GM12874 (cell line): ENCODE measurements around the gene UQCRC1.

ENCODE experiments used
- TF ChIP-seq, protein P1 (sequence below): IDR thresholded peaks from 2 replicates; pipeline ENCODE4 v1.5.1; 2011; ENCODE audit warnings: low read depth, mild to moderate bottlenecking, control low read depth, low read length, moderate library complexity; ENCODE audit not compliant: insufficient read depth

UQCRC1 gene

DNA sequence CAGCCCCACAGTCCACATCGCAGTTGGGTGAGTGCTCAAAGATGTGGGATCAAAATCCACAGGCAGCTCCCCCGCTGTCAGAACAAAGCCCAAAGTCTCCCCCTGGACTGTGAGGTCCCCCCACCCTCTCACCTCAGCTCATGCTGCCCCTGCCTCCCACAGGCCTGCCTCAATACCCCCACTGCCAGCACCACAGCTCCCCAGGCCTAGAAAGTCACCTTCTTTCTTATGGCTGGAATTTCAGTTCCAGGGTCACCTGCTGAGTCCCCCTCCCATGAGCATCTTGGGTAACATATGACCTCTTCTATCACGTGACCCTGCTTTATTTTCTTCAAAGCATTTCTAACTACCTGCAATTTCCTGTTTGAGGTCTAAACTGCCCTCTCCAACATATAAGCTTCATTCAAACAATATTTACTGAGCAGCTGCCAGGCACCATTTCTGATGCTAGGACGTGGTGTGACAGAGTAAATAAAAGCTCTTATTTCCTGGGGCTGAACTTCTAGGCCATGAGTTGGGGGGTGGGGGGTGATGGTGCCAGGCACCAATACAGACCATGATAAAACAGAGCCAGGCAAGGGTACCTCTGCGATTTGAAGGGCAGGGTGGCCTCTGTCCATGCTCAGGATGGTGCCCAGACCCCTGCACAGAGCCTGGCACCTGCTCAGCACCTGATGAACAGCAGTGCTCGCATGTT is 14.6 kb upstream of the UQCRC1 start:
- TF ChIP-seq, protein P1, sequence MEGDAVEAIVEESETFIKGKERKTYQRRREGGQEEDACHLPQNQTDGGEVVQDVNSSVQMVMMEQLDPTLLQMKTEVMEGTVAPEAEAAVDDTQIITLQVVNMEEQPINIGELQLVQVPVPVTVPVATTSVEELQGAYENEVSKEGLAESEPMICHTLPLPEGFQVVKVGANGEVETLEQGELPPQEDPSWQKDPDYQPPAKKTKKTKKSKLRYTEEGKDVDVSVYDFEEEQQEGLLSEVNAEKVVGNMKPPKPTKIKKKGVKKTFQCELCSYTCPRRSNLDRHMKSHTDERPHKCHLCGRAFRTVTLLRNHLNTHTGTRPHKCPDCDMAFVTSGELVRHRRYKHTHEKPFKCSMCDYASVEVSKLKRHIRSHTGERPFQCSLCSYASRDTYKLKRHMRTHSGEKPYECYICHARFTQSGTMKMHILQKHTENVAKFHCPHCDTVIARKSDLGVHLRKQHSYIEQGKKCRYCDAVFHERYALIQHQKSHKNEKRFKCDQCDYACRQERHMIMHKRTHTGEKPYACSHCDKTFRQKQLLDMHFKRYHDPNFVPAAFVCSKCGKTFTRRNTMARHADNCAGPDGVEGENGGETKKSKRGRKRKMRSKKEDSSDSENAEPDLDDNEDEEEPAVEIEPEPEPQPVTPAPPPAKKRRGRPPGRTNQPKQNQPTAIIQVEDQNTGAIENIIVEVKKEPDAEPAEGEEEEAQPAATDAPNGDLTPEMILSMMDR: no peak

DNA sequence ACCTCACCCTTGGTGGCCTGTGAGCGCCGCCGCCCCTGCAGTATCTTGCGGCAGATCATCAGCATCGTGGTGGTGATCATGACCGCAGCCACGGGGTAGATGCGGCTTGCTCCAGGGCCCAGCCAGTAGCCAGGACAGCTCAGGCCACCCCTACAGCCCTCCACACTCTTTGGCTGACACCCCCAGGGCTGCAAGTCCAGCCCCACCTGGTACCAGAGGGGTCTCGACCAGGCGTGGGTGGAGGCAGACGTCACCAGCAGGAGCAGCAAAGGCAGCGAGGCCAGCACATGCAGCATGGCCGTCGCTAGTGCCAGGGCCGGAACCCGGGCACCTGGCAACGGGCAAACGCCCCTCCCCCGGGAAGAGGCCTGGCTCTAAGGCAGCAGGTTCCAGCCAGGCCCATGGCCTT is 12.0 kb upstream of the UQCRC1 start, which contains the start of gene TMEM89:
Gene TMEM89 (minus strand): TSS at position 309 of the 409 bp plus-strand sequence. CDS start 13 bp downstream, at position 296.
- TF ChIP-seq, protein P1: no peak

DNA sequence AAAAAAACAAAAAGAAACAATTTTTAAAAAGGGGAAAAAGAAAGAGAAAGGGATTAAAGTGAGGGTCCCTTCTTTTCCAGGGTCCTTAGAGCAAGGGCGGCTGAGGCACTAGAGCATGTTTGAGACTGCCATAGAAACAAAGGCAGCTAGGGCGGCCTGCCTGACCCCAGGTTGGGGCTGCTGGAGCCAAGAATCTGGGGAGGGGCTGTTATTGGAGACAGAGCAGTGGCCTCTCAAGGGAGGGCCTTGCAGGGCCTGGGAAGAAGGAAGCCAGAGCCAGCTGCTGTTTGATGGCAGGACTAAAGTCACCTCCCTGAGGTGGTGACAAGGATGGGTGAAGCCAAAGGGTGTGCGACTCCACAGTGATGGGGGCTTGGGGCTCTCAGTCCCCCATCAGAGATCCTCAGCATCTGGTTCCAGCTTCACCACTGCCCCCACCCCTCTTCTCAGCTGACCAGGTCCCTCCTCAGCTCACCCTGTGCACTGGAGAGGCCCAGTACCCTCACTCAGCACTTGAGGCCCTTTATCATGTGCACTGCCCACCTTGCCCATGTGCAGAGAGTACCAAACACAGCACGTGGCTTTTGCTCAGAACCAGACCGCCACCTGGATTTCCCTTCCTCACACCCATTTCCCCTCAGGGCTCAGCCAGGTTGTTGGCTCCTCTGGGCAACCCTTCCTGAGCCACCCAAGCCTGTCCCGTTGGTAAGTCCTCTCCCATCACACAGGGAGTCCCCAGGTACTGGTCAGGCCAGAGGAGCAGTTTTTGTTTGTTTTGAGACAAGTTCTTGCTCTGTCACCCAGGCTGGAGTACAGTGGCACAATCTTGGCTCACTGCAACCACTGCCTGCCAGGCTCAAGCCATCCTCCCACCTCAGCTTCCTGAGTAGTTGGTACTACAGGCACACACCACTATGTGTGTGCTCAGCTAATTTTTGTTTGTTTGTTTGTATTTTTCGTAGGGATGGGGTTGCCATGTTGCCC is 10.4 kb upstream of the UQCRC1 start:
- TF ChIP-seq, protein P1: no peak

DNA sequence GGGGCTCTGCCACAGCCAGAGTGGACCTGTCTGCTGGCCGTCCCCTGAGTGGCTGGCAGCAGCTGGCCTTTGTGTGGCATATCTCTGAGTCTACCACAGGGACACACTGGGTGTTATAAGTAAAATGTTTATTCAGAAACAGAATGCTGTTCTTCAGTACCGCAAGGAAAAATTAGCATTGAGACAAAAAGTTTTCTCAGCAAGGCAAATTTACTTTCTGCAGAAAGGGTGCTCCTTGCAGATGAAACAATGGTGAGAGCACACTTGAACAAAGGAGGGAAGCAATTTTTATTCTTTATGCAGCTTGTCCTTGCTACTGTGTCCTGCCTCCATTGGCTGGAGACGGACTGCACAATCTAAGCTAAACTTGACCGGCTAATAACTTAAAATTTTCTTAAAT is 8.1 kb upstream of the UQCRC1 start:
- TF ChIP-seq, protein P1: no peak

DNA sequence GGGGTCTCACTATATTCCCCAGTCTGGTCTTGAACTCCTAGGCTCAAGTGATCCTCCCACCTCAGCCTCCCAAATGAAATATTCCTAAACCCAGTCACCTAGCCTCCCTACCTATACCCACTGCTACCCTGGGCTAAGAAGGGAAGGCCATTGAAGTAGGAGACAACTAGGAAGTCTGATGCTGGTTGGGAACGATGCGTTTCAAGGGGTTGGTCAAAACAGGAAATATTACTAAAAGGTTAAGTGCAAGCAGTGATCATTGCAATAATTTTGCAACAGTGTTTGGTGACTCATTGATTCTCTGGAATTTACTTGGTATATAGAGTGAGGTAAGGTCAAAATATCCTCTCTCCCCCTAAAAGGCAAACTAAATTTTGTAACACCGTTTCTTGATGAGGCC is 4.6 kb upstream of the UQCRC1 start:
- TF ChIP-seq, protein P1: no peak

DNA sequence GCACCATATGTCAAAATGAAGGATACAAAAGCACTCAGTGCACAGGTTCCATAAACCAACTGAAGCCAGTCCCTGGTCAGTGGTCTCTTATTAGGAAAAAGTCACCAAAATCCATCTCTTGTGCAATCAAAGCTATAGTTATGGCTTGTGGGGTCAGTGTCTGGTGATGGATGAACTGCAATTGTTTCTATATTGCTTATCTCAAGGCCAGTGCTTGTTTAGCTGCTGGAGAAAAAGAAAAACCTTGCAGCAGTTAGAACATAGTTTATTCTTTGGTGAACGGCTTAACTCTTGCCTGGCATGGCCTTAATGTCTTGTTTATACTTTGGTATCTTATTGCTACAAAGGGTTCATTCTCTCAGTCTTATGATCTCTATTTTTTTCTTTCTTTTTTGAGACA is 2.9 kb upstream of the UQCRC1 start:
- TF ChIP-seq, protein P1: no peak

DNA sequence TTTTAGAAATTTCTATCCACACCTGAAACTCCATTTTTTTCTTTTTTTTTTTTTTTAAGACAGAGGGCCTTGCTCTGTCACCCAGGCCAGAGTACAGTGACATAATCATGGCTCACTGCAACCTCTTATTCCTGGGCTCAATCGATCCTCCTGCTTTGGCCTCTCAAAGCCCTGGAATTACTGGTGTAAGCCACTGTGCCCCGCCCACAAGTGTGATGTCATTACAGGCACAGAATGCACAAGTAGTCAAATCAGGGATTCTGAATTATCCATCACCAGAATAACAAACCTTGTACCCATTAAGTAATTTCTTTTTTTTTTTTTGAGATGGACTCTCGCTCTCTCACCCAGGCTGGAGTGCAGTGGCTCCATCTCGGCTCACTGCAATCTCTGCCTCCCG is 1.9 kb downstream of the UQCRC1 start:
- TF ChIP-seq, protein P1: no peak
